HepG2 (cell line): Measurements from ENCODE around the gene CDK11A. TPM values are rescaled to one million over a fixed set of nuclear protein-coding genes. Genes with fewer than 3 reads are reported as not detected.

Source experiments
- AHR ChIP-seq: IDR thresholded peaks from 2 replicates; pipeline ENCODE4 v1.6.1; 2018; ENCODE audit warnings: missing genetic modification reagents, missing compliant biosample characterization
- CEBPB ChIP-seq: IDR thresholded peaks from 2 replicates; pipeline ENCODE4 v1.6.1; 2011; ENCODE audit warnings: low read depth, low read length, improper control_type of control experiment, borderline replicate concordance
- KDM3A ChIP-seq: IDR thresholded peaks from 2 replicates; pipeline ENCODE4 v1.6.1; 2018; ENCODE audit warnings: low read depth, missing compliant biosample characterization
- NFE2 ChIP-seq: sonication (generic); formaldehyde crosslinking; IDR thresholded peaks from 2 replicates; pipeline ENCODE4 v1.4.0; 2020; ENCODE audit warnings: missing genetic modification reagents
- PHF5A ChIP-seq: IDR thresholded peaks from one replicate; pipeline ENCODE4 v1.6.1; 2018; ENCODE audit warnings: low read depth, missing genetic modification reagents; ENCODE audit not compliant: unreplicated experiment
- POLR2G ChIP-seq: fragments of 200-400 bp; formaldehyde crosslinking; IDR thresholded peaks from 2 replicates; pipeline ENCODE4 v1.6.1; 2018; ENCODE audit warnings: mild to moderate bottlenecking, low read depth, low read length, moderate library complexity
- RBFOX2 ChIP-seq: fragments of 200-400 bp; formaldehyde crosslinking; IDR thresholded peaks from 2 replicates; pipeline ENCODE4 v1.6.1; 2017; ENCODE audit warnings: low read depth, mild to moderate bottlenecking, low read length
- SALL1 ChIP-seq: sonication (generic); formaldehyde crosslinking; IDR thresholded peaks from 2 replicates; pipeline ENCODE4 v1.8.0; 2022; ENCODE audit warnings: mild to moderate bottlenecking, missing genetic modification reagents
- SIN3A ChIP-seq: IDR thresholded peaks from 2 replicates; pipeline ENCODE4 v1.6.1; 2011; ENCODE audit warnings: low read depth, mild to moderate bottlenecking, control low read depth, low read length, borderline replicate concordance
- ZNF263 ChIP-seq: sonication (generic); formaldehyde crosslinking; IDR thresholded peaks from 2 replicates; pipeline ENCODE4 v1.4.0; 2020; ENCODE audit warnings: missing genetic modification reagents
- ZNF761 ChIP-seq: sonication (generic); formaldehyde crosslinking; conservative IDR thresholded peaks from 2 replicates; pipeline ENCODE4 v1.4.0; 2020; ENCODE audit warnings: mild to moderate bottlenecking, missing genetic modification reagents
- polyA plus RNA-seq, 8 experiments: library from polyadenylated mRNA; depleted of rRNA in 3 of 8; stranded (reverse) in 7 of 8; unstranded in 1 of 8; fragments of >200 nt; fragmentation: Illumina TruSeq in 4 of 8; extraction: Trizol in 4 of 8; gene quantifications; 2 replicates each; pipeline versions ENCODE4 v1.2.1 to v1.2.3, GENCODE V29; 2011 to 2016; ENCODE audit warnings: low read depth in 4 of 8, missing spikeins in 1 of 8, mixed read lengths in 1 of 8; ENCODE audit not compliant: insufficient read depth in 1 of 8
- total RNA-seq, 5 experiments: library from RNA; depleted of rRNA; stranded (reverse); fragments of >200 nt; fragmentation: Illumina TruSeq; extraction: Trizol; gene quantifications; 2 replicates each; pipeline ENCODE4 v1.2.3, GENCODE V29; 2016; ENCODE audit warnings: low read depth in 1 of 5
- TF ChIP-seq, protein P1 (sequence below): sonication (generic); formaldehyde crosslinking; IDR thresholded peaks from 2 replicates; pipeline ENCODE4 v1.4.0; 2020; ENCODE audit warnings: mild to moderate bottlenecking, missing genetic modification reagents
- TF ChIP-seq, protein P2 (sequence below): sonication (generic); formaldehyde crosslinking; IDR thresholded peaks from 2 replicates; pipeline ENCODE4 v1.4.0; 2020; ENCODE audit warnings: low read depth, mild to moderate bottlenecking, missing genetic modification reagents
- TF ChIP-seq, protein P3 (sequence below): sonication (generic); formaldehyde crosslinking; IDR thresholded peaks from 2 replicates; pipeline ENCODE4 v1.5.1; 2020; ENCODE audit warnings: mild to moderate bottlenecking, missing genetic modification reagents, moderate library complexity
- TF ChIP-seq, protein P4 (sequence below): sonication (generic); formaldehyde crosslinking; IDR thresholded peaks from 2 replicates; pipeline ENCODE4 v1.4.0; 2020; ENCODE audit warnings: missing genetic modification reagents
- TF ChIP-seq, protein P5 (sequence below): sonication (generic); formaldehyde crosslinking; IDR thresholded peaks from 2 replicates; pipeline ENCODE4 v1.5.0; 2020; ENCODE audit warnings: mild to moderate bottlenecking, missing genetic modification reagents, moderate library complexity

Gene CDK11A
- total and polyA plus RNA-seq, 2 of the 13 experiments (the other 11 are each of a cell fraction or from before 2014, with no cell fraction given): 11.2 to 17.9 TPM

DNA sequence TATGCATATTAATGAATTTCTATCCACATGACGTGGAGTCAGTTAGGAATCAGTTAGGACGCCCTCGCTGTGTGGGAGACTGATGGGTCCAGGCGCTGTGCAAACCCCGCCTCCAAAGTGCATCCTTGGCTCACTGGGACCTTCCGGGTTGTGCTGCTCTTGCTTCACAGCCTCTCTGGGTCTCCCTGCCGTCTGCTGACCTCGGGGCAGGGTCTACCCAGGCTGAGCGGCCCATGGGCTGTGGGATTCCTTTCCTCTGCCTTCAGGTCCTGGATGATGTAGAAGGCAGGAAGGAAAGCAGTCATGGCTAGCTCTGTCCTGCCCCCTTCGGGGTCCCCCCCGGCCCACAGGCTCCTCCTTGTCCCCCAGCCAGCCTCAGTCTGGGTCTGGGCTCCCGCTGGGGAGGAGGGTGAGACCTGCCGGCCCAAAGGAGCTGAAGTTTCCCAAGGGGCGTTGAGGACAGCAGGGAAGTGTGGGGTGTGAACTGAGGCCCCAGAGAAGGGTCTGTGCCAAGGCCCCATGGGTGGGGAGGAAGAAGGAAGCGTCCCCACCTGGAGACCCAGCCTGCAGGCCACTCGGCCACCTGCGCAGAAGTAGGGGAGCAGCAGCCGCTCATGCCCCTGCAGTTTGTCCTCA lies 24.6 kb upstream of the CDK11A start (continued):
- TF ChIP-seq, protein P1, sequence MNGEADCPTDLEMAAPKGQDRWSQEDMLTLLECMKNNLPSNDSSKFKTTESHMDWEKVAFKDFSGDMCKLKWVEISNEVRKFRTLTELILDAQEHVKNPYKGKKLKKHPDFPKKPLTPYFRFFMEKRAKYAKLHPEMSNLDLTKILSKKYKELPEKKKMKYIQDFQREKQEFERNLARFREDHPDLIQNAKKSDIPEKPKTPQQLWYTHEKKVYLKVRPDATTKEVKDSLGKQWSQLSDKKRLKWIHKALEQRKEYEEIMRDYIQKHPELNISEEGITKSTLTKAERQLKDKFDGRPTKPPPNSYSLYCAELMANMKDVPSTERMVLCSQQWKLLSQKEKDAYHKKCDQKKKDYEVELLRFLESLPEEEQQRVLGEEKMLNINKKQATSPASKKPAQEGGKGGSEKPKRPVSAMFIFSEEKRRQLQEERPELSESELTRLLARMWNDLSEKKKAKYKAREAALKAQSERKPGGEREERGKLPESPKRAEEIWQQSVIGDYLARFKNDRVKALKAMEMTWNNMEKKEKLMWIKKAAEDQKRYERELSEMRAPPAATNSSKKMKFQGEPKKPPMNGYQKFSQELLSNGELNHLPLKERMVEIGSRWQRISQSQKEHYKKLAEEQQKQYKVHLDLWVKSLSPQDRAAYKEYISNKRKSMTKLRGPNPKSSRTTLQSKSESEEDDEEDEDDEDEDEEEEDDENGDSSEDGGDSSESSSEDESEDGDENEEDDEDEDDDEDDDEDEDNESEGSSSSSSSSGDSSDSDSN (CRISPR knock-in tag): peak; percentile 64
- TF ChIP-seq, protein P2, sequence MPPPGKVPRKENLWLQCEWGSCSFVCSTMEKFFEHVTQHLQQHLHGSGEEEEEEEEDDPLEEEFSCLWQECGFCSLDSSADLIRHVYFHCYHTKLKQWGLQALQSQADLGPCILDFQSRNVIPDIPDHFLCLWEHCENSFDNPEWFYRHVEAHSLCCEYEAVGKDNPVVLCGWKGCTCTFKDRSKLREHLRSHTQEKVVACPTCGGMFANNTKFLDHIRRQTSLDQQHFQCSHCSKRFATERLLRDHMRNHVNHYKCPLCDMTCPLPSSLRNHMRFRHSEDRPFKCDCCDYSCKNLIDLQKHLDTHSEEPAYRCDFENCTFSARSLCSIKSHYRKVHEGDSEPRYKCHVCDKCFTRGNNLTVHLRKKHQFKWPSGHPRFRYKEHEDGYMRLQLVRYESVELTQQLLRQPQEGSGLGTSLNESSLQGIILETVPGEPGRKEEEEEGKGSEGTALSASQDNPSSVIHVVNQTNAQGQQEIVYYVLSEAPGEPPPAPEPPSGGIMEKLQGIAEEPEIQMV (CRISPR knock-in tag): 0 out of 2 replicates have a peak, but pooled peaks have one; percentile 26
- TF ChIP-seq RBFOX2 (0 out of 2 replicates have a peak, but pooled peaks have one; percentile 33), ZNF761 (CRISPR knock-in tag) (no peak), NFE2 (CRISPR knock-in tag) (no peak), AHR (CRISPR knock-in tag) (0 out of 2 replicates have a peak, but pooled peaks have one; percentile 51), SIN3A (0 out of 2 replicates have a peak, but pooled peaks have one; percentile 48), ZNF263 (CRISPR knock-in tag) (peak; percentile 83), CEBPB (peak; percentile 90), KDM3A (CRISPR knock-in tag) (0 out of 2 replicates have a peak, but pooled peaks have one; percentile 61), PHF5A (CRISPR knock-in tag) (no peak), POLR2G (peak; percentile 46; the same call in 1 of the 2 replicates), SALL1 (peak; percentile 37; the same call in 1 of the 2 replicates)
- TF ChIP-seq, protein P3, sequence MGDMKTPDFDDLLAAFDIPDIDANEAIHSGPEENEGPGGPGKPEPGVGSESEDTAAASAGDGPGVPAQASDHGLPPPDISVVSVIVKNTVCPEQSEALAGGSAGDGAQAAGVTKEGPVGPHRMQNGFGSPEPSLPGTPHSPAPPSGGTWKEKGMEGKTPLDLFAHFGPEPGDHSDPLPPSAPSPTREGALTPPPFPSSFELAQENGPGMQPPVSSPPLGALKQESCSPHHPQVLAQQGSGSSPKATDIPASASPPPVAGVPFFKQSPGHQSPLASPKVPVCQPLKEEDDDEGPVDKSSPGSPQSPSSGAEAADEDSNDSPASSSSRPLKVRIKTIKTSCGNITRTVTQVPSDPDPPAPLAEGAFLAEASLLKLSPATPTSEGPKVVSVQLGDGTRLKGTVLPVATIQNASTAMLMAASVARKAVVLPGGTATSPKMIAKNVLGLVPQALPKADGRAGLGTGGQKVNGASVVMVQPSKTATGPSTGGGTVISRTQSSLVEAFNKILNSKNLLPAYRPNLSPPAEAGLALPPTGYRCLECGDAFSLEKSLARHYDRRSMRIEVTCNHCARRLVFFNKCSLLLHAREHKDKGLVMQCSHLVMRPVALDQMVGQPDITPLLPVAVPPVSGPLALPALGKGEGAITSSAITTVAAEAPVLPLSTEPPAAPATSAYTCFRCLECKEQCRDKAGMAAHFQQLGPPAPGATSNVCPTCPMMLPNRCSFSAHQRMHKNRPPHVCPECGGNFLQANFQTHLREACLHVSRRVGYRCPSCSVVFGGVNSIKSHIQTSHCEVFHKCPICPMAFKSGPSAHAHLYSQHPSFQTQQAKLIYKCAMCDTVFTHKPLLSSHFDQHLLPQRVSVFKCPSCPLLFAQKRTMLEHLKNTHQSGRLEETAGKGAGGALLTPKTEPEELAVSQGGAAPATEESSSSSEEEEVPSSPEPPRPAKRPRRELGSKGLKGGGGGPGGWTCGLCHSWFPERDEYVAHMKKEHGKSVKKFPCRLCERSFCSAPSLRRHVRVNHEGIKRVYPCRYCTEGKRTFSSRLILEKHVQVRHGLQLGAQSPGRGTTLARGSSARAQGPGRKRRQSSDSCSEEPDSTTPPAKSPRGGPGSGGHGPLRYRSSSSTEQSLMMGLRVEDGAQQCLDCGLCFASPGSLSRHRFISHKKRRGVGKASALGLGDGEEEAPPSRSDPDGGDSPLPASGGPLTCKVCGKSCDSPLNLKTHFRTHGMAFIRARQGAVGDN (CRISPR knock-in tag): peak; percentile 82
- TF ChIP-seq, protein P4, sequence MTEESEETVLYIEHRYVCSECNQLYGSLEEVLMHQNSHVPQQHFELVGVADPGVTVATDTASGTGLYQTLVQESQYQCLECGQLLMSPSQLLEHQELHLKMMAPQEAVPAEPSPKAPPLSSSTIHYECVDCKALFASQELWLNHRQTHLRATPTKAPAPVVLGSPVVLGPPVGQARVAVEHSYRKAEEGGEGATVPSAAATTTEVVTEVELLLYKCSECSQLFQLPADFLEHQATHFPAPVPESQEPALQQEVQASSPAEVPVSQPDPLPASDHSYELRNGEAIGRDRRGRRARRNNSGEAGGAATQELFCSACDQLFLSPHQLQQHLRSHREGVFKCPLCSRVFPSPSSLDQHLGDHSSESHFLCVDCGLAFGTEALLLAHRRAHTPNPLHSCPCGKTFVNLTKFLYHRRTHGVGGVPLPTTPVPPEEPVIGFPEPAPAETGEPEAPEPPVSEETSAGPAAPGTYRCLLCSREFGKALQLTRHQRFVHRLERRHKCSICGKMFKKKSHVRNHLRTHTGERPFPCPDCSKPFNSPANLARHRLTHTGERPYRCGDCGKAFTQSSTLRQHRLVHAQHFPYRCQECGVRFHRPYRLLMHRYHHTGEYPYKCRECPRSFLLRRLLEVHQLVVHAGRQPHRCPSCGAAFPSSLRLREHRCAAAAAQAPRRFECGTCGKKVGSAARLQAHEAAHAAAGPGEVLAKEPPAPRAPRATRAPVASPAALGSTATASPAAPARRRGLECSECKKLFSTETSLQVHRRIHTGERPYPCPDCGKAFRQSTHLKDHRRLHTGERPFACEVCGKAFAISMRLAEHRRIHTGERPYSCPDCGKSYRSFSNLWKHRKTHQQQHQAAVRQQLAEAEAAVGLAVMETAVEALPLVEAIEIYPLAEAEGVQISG (CRISPR knock-in tag): peak; percentile 45; the same call in 1 of the 2 replicates
- TF ChIP-seq, protein P5, sequence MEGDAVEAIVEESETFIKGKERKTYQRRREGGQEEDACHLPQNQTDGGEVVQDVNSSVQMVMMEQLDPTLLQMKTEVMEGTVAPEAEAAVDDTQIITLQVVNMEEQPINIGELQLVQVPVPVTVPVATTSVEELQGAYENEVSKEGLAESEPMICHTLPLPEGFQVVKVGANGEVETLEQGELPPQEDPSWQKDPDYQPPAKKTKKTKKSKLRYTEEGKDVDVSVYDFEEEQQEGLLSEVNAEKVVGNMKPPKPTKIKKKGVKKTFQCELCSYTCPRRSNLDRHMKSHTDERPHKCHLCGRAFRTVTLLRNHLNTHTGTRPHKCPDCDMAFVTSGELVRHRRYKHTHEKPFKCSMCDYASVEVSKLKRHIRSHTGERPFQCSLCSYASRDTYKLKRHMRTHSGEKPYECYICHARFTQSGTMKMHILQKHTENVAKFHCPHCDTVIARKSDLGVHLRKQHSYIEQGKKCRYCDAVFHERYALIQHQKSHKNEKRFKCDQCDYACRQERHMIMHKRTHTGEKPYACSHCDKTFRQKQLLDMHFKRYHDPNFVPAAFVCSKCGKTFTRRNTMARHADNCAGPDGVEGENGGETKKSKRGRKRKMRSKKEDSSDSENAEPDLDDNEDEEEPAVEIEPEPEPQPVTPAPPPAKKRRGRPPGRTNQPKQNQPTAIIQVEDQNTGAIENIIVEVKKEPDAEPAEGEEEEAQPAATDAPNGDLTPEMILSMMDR (CRISPR knock-in tag): peak; percentile 18; the same call in 1 of the 2 replicates
